Activated T-cell treated with anti-CD3 and anti-CD28 coated beads, Interleukin-2, amount 50 U/mL, for 72 hours (primary cell): ENCODE measurements around the gene PAPSS2. TPM values are rescaled to one million over a fixed set of nuclear protein-coding genes. Genes with fewer than 3 reads are reported as not detected.

ENCODE experiments used
- ATAC-seq, 2 donors: fragments of 150-1000 bp; cut with Tn5 transposase; replicated peaks in 1 of 2; 2 replicates each; pipeline ENCODE4 v1.10.0; 2021; ENCODE audit warnings: moderate library complexity in 2 of 2, mild to moderate bottlenecking in 1 of 2
- DNase-seq, 2 donors: peaks; one replicate each; pipeline ENCODE4 v3.0.0; 2021 to 2022; ENCODE audit warnings: mixed read lengths in 1 of 2
- H3K27ac Mint-ChIP-seq: one replicate; pipeline ENCODE4 v1.8.0; 2022; ENCODE audit warnings: mild to moderate bottlenecking, moderate library complexity, mixed read lengths
- H3K27me3 Mint-ChIP-seq: one replicate; pipeline ENCODE4 v1.8.0; 2022; ENCODE audit warnings: low read depth, mixed read lengths
- H3K36me3 Mint-ChIP-seq, 2 donors: one replicate each; pipeline ENCODE4 v1.8.0; 2022; ENCODE audit warnings: mixed read lengths in 2 of 2, mild to moderate bottlenecking in 1 of 2; ENCODE audit not compliant: insufficient read depth in 2 of 2
- H3K4me1 Mint-ChIP-seq: one replicate; pipeline ENCODE4 v1.8.0; 2022; ENCODE audit warnings: low read depth, mixed read lengths
- H3K4me3 Mint-ChIP-seq, 2 donors: one replicate each; pipeline ENCODE4 v1.8.0; 2022; ENCODE audit warnings: mild to moderate bottlenecking in 2 of 2, mixed read lengths in 2 of 2, moderate library complexity in 2 of 2
- H3K9me3 Mint-ChIP-seq, 2 donors: one replicate each; pipeline ENCODE4 v1.8.0; 2022; ENCODE audit warnings: mixed read lengths in 2 of 2
- total RNA-seq, 2 donors: library from RNA; stranded (reverse); gene quantifications; one replicate each; pipeline ENCODE4 v1.2.3, GENCODE V29; 2022

The PAPSS2 gene
- total RNA-seq, 2 donors from 2014 or later: 0.53 to 0.69 TPM

- peak overlapping the region; percentile 61 for H3K27ac Mint-ChIP-seq
- no peak overlapping the region for H3K4me3 Mint-ChIP-seq
- no peaks in the 10 kb centered on the region for H3K27me3 Mint-ChIP-seq
- no peak for ATAC-seq
- H3K4me1 Mint-ChIP-seq: peaks cover 48% of the 10 kb centered on the region
- H3K36me3 Mint-ChIP-seq: peaks cover 6 to 11% of the 10 kb centered on the region in 2 donors
- no peak for DNase-seq
- no peaks in the 10 kb centered on the region for H3K9me3 Mint-ChIP-seq
These were observed 99.9 kb downstream of the PAPSS2 start for GRCh38 chr10:87759551-87759950.

- H3K4me1 Mint-ChIP-seq: peaks cover 46% of the 10 kb centered on the region
- no peaks in the 10 kb centered on the region for H3K27me3 Mint-ChIP-seq
- DNase-seq: peak in 1 of 2 donors; percentile 10
- H3K9me3 Mint-ChIP-seq: no peaks in the 10 kb centered on the region
- no peak for ATAC-seq
- peaks cover 7 to 15% of the 10 kb centered on the region in 2 donors for H3K36me3 Mint-ChIP-seq
- peak overlapping the region; percentile 14 to 16 for H3K4me3 Mint-ChIP-seq
- H3K27ac Mint-ChIP-seq: peak overlapping the region; percentile 1
These were observed 100.7 kb downstream of the PAPSS2 start for GRCh38 chr10:87760195-87760905.

- peak overlapping the region; percentile 50 for H3K27ac Mint-ChIP-seq
- no peaks in the 10 kb centered on the region for H3K9me3 Mint-ChIP-seq
- ATAC-seq: no peak
- H3K27me3 Mint-ChIP-seq: no peaks in the 10 kb centered on the region
- H3K4me1 Mint-ChIP-seq: peaks cover 46% of the 10 kb centered on the region
- H3K36me3 Mint-ChIP-seq: peaks cover 5 to 11% of the 10 kb centered on the region in 2 donors
- no peak for DNase-seq
- no peak overlapping the region for H3K4me3 Mint-ChIP-seq
These were observed 101.5 kb downstream of the PAPSS2 start for GRCh38 chr10:87761153-87761552.

GRCh38 chr10:87761892-87762291 is 102.2 kb downstream of the PAPSS2 start:
- Mint-ChIP-seq H3K27ac (peak overlapping the region; percentile 97), H3K27me3 (no peaks in the 10 kb centered on the region), H3K4me1 (peaks cover 46% of the 10 kb centered on the region), H3K9me3 (no peaks in the 10 kb centered on the region), H3K36me3 (peaks cover 7 to 8% of the 10 kb centered on the region in 2 donors), H3K4me3 (peak overlapping the region; percentile 62 to 80)
- peak; percentile 66 to 77 for DNase-seq
- peak; percentile 96 for ATAC-seq

DNA sequence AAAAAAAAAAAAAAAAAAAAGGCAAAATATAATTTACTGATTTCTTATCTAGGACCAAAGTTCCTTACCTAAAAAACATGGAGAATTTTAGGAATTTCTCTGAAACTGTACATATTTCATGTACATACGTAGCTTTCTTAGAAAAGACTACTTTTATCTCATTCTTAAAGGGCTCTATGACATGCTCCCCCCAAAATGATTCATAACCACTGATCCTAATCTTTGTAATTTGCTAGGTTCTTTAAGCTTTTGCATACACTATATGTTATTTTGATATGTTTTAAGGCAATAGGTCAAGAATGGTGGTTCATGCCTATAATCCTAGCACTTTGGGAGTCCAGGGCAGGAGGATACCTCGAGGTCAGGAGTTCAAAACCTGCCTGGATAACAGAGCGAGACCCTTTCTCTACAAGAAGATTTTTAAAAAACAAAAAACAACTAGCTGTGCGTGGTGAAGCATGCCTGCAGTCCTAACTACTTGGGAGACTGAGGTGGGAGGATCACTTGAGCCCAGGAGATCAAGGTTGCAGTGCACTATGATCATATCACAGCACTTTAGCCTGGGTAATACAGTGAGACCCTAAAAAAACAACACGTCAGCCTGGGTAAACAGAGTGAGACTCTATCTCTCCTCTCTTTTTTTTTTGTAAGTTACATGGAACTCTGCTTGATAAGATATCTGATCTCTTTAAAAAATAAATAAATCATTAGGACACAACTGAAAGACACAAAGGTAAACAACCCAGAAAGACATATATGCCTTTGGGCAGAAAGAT is 103.6 kb downstream of the PAPSS2 start:
- peak overlapping the region; percentile 39 to 58 for H3K4me3 Mint-ChIP-seq
- H3K36me3 Mint-ChIP-seq: peaks cover 9 to 12% of the 10 kb centered on the region in 2 donors
- H3K27ac Mint-ChIP-seq: peak overlapping the region; percentile 82
- no peaks in the 10 kb centered on the region for H3K9me3 Mint-ChIP-seq
- DNase-seq (no peak), ATAC-seq (peak; percentile 38 to 41)
- H3K4me1 Mint-ChIP-seq: peaks cover 46% of the 10 kb centered on the region
- no peaks in the 10 kb centered on the region for H3K27me3 Mint-ChIP-seq

DNA sequence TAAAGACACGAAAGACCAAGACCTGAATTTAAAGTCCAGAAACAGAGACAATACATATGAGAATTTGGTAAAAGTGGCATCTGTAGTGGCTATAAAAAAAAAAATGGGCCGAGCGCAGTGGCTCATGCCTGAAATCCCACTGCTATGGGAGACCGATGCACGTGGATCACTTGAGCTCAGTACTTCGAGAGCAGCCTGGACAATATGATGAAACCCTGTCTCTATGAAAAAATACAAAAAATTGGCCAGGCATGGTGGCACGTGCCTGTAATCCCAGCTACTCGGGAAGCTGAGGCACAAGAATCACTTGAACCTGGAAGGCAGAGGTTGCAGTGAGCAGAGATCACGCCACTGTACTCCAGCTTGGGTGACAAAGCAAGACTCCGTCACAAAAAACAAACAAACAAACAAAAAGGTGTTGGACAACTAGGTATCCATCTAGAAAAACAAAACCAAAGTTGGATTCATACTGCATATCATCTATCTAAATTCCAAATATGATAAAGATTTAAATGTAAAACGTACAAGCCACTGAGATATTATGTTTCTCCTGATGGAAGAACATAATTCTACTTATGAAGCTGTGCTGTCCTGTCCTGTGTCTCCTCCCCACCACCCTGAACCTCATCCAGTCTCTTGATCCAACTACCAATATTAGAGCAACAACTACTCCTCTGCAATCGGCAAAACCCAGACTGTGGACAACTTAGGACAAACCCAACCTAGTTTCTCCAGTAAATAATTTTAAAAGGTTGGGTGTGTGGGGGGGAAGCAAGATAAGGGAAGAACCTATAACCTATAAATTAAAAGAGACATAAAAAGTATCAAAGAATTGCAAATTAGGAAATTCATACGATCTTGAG is 104.6 kb downstream of the PAPSS2 start:
- Mint-ChIP-seq H3K9me3 (no peaks in the 10 kb centered on the region), H3K27ac (peak overlapping the region; percentile 63), H3K36me3 (peaks cover 11 to 14% of the 10 kb centered on the region in 2 donors), H3K4me1 (peaks cover 41% of the 10 kb centered on the region), H3K4me3 (no peak overlapping the region), H3K27me3 (no peaks in the 10 kb centered on the region)
- no peak for ATAC-seq
- no peak for DNase-seq

DNA sequence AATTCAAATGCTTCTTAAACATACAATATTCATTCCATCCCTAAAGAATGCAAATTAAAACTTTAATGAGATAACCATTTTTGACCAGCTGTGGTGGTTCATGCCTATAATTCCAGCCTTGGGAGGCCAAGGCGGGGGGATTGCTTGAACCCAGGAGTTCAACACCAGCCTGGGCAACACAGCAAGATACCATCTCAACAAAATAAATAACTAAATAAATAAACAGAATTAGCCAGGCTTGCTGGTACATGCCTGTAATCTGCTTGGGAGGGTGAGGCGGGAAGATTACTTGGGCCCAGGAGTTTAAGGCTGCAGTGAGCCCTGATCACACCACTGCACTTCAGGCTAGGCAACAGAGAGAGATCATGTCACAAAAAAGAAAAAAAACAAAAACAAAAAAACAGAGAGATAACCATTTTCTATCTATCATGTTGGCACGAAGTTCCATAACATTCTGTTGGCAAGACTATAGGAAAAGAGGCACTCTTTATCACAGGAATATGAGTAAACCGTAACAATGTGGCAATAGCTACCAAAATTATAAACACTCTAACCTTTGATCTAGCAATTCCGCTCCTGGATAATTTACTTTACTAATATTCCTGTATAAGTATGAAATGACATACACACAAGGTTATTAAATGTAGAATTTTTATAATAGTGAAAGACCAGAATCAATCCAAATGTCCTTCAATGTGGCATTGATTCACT is 106.1 kb downstream of the PAPSS2 start:
- no peaks in the 10 kb centered on the region for H3K9me3 Mint-ChIP-seq
- H3K4me3 Mint-ChIP-seq: no peak overlapping the region
- no peaks in the 10 kb centered on the region for H3K27me3 Mint-ChIP-seq
- ATAC-seq (no peak), DNase-seq (no peak)
- H3K27ac Mint-ChIP-seq: no peak overlapping the region
- peaks cover 8 to 12% of the 10 kb centered on the region in 2 donors for H3K36me3 Mint-ChIP-seq
- peaks cover 28% of the 10 kb centered on the region for H3K4me1 Mint-ChIP-seq

DNA sequence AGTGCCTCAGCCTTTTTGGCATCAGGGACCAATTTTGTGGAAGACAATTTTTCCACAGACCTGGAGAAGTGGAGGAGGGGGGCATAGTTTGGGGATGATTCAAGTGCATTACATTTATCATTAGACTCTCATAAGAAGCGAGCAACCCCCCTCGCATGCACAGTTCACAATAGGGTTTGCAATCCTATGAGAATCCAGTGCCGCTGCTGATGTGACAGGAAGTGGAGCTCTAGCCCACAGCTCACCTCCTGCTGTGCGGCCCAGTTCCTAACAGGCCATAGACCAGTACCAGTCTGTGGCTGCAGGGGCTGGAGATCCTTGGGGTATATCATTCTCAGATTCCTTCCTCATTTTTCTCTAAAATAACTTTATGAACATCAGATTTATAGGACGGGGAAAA is 107.6 kb downstream of the PAPSS2 start:
- Mint-ChIP-seq H3K36me3 (peaks cover 8 to 12% of the 10 kb centered on the region in 2 donors), H3K9me3 (no peaks in the 10 kb centered on the region), H3K27ac (no peak overlapping the region), H3K4me1 (peaks cover 14% of the 10 kb centered on the region), H3K27me3 (no peaks in the 10 kb centered on the region), H3K4me3 (no peak overlapping the region)
- DNase-seq: no peak
- no peak for ATAC-seq

GRCh38 chr10:87771871-87772500 is 112.3 kb downstream of the PAPSS2 start:
- H3K4me1 Mint-ChIP-seq: peaks cover 16% of the 10 kb centered on the region
- no peak overlapping the region for H3K27ac Mint-ChIP-seq
- no peaks in the 10 kb centered on the region for H3K9me3 Mint-ChIP-seq
- DNase-seq (no peak), ATAC-seq (peak in 1 of 2 donors; percentile 29)
- H3K27me3 Mint-ChIP-seq: no peaks in the 10 kb centered on the region
- peaks cover 4 to 22% of the 10 kb centered on the region in 2 donors for H3K36me3 Mint-ChIP-seq
- no peak overlapping the region for H3K4me3 Mint-ChIP-seq

GRCh38 chr10:87775766-87776165 is 116.1 kb downstream of the PAPSS2 start:
- Mint-ChIP-seq H3K27ac (peak overlapping the region; percentile 11), H3K9me3 (no peaks in the 10 kb centered on the region), H3K36me3 (peaks cover 4 to 28% of the 10 kb centered on the region in 2 donors), H3K4me3 (no peak overlapping the region), H3K27me3 (no peaks in the 10 kb centered on the region), H3K4me1 (peaks cover 16% of the 10 kb centered on the region)
- no peak for ATAC-seq
- DNase-seq: no peak

DNA sequence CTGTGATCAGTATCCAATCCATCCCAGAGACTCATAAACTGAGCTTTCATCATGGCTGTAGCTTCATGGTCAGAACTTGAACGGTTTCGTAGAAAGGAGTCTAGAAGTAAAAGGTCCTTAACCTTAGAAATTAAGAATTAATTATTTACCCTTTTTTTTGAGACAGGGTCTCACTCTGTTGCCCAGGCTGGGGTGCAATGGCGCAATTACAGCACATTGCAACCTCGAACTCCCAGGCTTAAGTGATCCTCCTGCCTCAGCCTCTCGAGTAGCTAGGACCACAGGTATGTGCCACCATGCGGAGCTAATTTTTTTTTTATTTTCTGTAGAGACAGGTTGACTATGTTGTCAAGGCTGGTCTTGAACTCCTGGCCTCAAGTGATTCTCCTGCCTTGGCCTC is 116.7 kb downstream of the PAPSS2 start:
- H3K4me3 Mint-ChIP-seq: no peak overlapping the region
- H3K4me1 Mint-ChIP-seq: peaks cover 16% of the 10 kb centered on the region
- H3K9me3 Mint-ChIP-seq: no peaks in the 10 kb centered on the region
- no peak overlapping the region for H3K27ac Mint-ChIP-seq
- ATAC-seq (no peak), DNase-seq (no peak)
- no peaks in the 10 kb centered on the region for H3K27me3 Mint-ChIP-seq
- H3K36me3 Mint-ChIP-seq: peaks cover 4 to 33% of the 10 kb centered on the region in 2 donors

DNA sequence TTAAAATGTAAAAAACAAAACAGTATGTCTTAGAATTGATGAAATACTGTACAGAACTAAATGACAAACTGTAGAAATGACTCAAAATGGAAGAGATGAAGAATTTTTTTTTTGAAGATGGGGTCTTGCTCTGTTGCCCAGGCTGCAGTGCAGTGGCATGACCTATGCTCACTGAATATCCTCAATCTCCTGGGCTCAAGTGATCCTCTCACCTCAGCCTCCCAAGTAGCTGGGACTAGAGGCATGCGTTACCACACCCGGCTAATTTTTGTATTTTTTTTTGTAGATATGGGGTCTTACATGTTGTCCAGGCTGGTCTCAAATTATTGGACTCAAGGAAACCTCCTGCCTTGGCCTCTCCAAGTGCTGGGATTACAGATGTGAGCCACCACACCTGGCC is 121.9 kb downstream of the PAPSS2 start:
- H3K27ac Mint-ChIP-seq: no peak overlapping the region
- peaks cover 5% of the 10 kb centered on the region for H3K4me1 Mint-ChIP-seq
- DNase-seq (no peak), ATAC-seq (no peak)
- H3K9me3 Mint-ChIP-seq: no peaks in the 10 kb centered on the region
- no peaks in the 10 kb centered on the region for H3K27me3 Mint-ChIP-seq
- no peak overlapping the region for H3K4me3 Mint-ChIP-seq
- peaks cover 9 to 31% of the 10 kb centered on the region in 2 donors for H3K36me3 Mint-ChIP-seq
